Astrocyte of the spinal cord (primary cell): Measurements from ENCODE around the gene PHF23.
A peak's percentile ranks its signal among the peaks of the same experiment; 100 is the strongest.

Experiments used
- DNase-seq: peaks from one replicate; pipeline ENCODE4 v3.0.0; 2011; ENCODE audit warnings: low read depth, low spot score
- H3K4me3 ChIP-seq: 2 replicates; pipeline ENCODE4 v1.5.1; 2011; ENCODE audit warnings: low read depth, mild to moderate bottlenecking, low read length, moderate library complexity
- in situ Hi-C: cut with HindIII; loops from 2 replicates; pipeline ENCODE4 v1.10.0; 2017; ENCODE audit warnings: low sequenced_read_pairs
- TF ChIP-seq, protein P1 (sequence below): IDR thresholded peaks from 2 replicates; pipeline ENCODE4 v1.5.1; 2012; ENCODE audit warnings: low read depth, mild to moderate bottlenecking, low read length, inconsistent platforms

Gene PHF23

GRCh38 chr17:7239091-7240027, at the start of gene PHF23:
TSS of gene PHF23 (minus strand) at chr17:7239457. CDS start at chr17:7239279, 178 bp downstream.
- H3K4me3 ChIP-seq: peak within 1 kb of the TSS; percentile 98
- DNase-seq: peak; percentile 100
- in situ Hi-C loops: no loop called here
- TF ChIP-seq, protein P1, sequence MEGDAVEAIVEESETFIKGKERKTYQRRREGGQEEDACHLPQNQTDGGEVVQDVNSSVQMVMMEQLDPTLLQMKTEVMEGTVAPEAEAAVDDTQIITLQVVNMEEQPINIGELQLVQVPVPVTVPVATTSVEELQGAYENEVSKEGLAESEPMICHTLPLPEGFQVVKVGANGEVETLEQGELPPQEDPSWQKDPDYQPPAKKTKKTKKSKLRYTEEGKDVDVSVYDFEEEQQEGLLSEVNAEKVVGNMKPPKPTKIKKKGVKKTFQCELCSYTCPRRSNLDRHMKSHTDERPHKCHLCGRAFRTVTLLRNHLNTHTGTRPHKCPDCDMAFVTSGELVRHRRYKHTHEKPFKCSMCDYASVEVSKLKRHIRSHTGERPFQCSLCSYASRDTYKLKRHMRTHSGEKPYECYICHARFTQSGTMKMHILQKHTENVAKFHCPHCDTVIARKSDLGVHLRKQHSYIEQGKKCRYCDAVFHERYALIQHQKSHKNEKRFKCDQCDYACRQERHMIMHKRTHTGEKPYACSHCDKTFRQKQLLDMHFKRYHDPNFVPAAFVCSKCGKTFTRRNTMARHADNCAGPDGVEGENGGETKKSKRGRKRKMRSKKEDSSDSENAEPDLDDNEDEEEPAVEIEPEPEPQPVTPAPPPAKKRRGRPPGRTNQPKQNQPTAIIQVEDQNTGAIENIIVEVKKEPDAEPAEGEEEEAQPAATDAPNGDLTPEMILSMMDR: no peak

GRCh38 chr17:7285679-7286078, 46.4 kb upstream of the PHF23 start:
- TF ChIP-seq, protein P1: no peak
- in situ Hi-C loops: no loop called here
- H3K4me3 ChIP-seq: no peak overlapping the region
- no peak for DNase-seq

- H3K4me3 ChIP-seq: no peak overlapping the region
- in situ Hi-C loops: no loop called here
- TF ChIP-seq, protein P1: no peak
- DNase-seq: no peak
Observed at GRCh38 chr17:7284911-7285310, 45.7 kb upstream of the PHF23 start.

GRCh38 chr17:7283471-7284216, 44.4 kb upstream of the PHF23 start:
- in situ Hi-C loops: no loop called here
- no peak for DNase-seq
- TF ChIP-seq, protein P1: no peak
- H3K4me3 ChIP-seq: no peak overlapping the region

DNA sequence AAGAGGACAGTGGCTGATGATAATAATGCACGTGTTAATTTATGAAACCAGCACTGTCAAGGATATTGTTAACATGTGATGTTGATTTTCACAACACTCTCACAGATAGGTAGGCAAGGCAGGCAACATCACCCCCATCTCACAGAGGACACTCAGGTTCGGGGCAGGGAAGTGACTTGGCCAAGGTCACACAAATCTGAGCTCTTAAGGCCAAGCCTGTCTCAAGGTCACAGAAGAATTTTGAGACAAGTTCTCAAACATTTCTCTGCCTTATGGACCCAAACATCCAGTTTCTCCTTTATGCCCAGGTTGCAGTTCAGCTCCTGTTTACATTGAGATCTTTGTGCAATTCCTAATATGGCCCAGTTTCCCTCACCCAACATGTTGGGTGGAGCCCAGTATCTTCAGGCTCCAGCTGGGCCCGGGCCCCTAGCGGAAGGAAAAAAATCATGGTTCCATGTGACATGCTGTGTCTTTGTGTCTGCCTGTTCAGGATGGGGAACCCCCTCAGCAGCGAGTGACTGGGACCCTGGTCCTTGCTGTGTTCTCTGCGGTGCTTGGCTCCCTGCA, 43.6 kb upstream of the PHF23 start:
- TF ChIP-seq, protein P1: no peak
- no peak for DNase-seq
- H3K4me3 ChIP-seq: no peak overlapping the region
- in situ Hi-C loops: no loop called here

GRCh38 chr17:7281953-7282751, 42.9 kb upstream of the PHF23 start:
- no peak for DNase-seq
- H3K4me3 ChIP-seq: peak overlapping the region; percentile 36
- in situ Hi-C loops: no loop called here
- TF ChIP-seq, protein P1: no peak
